ENCODE results near the gene CLCN1.

Gene CLCN1

DNA sequence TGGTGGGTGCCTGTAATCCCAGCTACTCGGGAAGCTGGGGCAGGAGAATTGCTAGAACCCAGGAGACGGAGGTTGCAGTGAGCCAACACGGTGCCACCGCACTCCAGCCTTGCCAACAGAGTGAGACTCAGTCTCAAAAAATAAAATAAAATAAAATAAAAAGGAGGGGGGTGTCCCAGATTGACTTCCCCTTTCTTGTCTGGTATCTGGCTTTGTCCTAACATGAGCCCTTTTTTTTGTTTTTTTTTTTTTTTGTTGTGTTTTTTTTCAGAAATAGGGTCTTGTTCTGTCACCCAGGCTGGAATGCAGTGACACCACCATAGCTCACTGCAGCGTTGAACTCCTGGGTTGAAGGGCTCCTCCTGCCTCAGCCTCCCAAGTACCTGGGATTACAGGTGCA lies 23.0 kb upstream of the CLCN1 start:
- DNase-seq (ENCODE audit: low read depth in 2 of 2) = no peak

GRCh38 chr7:143295870-143296269 lies 20.0 kb upstream of the CLCN1 start:
- peak; percentile 29 to 35 for DNase-seq (ENCODE audit: low read depth in 2 of 2)

DNA sequence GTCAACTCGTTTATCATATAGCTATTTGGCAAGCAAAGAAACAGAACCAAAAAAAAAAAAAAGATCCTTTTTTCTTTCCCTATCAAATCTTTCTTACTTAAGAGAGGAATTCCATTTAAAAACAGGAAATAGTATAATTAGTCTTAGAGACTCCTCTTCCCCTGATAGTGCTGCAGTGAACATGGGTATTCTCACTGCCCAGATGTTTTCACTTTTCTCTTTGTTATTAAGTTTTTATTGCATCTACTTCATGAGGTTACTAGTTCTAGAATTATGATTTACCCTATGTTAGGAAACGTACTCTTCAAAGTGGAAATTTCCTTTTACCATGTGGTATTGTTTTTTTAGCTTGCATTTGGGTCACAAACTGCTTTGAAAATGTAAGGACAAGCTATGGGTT lies 19.2 kb upstream of the CLCN1 start:
- no peak for DNase-seq (ENCODE audit: low read depth in 2 of 2)

DNA sequence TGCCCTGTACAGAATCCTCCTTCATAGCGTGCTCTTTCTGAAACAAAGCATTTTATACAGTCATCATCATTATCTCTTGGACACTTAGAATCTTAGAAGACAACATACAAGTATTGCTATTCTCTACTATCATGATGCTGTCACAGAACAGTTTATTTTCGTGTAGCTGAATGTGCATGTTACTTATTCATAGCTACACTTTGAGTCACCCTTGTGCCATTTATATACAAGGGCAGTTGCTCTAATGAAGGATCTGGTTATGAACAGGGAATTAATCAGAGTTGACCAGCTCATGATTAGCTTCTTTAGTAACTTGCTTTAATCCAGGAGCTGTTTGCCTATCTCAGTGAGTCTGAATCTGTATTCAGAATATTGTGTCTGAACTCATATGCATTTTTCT lies 16.6 kb upstream of the CLCN1 start:
- DNase-seq (ENCODE audit: low read depth in 2 of 2) = no peak

DNA sequence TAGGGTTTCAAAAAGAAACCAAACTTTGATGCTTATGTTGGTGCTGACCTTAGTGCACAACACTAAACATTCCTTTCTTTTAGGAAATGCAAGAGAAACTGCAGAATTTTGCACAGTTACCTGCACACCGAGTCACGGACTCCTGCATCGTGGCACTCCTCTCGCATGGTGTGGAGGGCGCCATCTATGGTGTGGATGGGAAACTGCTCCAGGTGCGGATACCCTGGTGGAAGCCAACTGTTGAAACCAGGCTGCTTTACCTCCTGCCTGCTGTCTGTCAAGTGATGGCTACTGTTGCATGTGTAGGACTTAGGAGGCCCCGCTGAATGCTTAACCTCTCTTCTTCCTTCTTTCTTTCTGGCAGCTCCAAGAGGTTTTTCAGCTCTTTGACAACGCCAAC lies 16.1 kb upstream of the CLCN1 start:
- no peak for DNase-seq (ENCODE audit: low read depth in 2 of 2)

DNA sequence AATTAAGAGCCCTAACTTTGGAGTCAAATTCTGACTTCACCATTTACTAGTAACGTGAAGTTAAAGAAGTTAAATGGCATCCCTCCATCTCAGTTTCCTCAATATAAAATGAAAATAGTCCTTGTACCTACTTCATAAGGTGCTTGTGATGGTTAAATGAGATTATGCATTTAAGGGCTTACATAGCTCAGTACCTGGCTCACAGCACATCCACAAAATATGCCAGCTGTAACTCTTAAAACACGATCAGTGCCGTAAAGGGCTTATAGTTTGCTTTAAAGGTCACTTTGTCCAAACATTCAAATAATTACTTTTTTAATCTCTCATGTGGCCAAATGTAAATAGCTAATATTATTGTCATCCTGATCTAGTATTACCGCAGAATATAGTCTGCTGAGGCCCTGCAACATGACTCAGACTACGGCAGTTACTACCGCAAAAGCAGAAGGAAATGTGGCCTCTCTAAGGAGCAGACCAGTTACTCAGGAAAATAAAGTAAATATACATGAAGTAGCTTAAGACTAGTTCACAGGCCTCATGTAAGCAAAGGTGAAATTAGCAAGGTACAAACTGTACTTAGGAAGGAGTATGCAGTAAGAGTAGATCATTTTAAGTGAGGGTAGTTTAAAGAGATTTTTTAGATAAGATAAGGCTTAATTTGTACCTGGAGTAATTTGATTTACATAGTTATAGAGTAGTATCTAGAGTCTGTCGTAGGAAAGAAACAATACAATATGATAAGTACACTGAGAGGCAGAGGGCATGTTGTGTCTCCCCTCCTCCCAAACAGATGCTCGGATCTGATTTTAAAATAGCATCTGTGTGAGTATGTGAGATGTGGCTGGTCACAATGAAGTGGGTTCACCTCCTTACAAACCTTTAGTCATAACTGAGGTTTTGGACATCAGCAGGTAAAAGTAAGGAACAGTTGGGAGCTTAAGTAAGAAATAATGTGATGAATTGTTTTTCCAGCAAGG lies 14.7 kb upstream of the CLCN1 start:
- no peak for DNase-seq (ENCODE audit: low read depth in 2 of 2)

- no peak for DNase-seq (ENCODE audit: low read depth in 2 of 2)
These were observed 12.2 kb upstream of the CLCN1 start for GRCh38 chr7:143303733-143304132.

- DNase-seq (ENCODE audit: low read depth in 2 of 2) = no peak
These were observed 11.0 kb upstream of the CLCN1 start for GRCh38 chr7:143304938-143305337.

DNA sequence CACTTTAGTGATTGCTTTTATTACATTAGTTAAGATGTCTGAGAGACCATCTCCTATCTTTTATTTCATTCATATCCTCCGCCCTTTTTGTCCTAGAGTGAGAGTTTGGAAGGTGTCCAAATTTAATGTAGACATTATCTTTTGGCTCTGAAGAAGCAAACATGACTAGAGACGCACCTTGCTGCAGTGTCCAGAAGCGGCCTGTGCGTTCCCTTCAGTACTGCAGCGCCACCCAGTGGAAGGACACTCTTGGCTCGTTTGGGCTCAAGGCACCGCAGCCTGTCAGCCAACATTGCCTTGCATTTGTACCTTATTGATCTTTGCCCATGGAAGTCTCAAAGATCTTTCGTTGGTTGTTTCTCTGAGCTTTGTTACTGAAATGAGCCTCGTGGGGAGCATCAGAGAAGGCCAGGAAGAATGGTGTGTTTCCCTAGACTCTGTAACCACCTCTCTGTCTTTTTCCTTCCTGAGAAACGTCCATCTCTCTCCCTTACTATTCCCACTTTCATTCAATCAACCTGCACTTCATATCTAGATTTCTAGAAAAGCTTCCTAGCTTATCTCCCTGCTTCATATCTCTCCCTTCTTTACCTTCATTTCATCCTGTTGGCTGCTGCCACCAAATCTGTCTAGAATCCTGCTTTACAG lies 10.4 kb upstream of the CLCN1 start:
- no peak for DNase-seq (ENCODE audit: low read depth in 2 of 2)

DNA sequence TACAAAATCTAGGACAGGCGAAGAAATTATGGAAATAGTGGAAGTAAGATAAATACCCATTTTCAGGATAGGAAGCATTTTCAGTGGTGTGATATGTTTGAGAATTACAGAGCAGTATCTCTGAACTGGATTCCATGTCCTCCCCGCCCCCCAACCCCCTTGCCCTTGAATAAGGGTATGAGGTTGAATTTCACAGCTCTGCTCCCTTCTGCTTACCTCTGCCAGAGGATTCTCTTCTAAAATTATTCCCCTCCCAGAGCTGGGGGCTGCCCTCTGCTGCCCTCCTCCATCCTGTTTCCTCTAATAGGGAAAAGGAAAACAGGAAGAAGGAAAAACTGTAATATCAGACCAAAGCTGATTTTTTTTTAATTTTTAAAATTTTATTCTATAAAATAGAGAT lies 7.3 kb upstream of the CLCN1 start:
- DNase-seq (ENCODE audit: low read depth in 2 of 2) = no peak

GRCh38 chr7:143314127-143314526 lies 1.8 kb upstream of the CLCN1 start:
- DNase-seq (ENCODE audit: low read depth in 2 of 2) = no peak

- DNase-seq (ENCODE audit: low read depth in 2 of 2) = no peak
These were observed 581 bp downstream of the CLCN1 start for GRCh38 chr7:143316492-143316891.

DNA sequence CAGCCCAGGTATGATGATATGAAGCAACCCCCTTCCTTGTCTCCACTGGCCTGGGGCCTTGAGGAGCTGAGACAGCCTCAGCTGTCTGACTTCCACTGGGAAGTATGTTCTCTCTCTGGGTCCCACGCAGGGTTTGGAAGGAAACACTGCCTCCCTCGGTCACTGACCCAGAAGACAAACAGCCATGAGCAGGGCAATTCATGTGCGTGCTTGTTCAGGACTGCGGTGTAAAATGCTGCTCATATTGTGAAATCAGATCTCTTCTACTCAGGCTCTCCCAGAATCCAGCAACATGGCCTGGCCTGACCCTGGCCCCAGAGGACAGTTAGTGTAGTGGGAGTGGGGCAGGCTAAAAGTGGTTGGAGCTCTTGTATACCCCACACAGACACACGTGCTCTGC lies 2.8 kb downstream of the CLCN1 start:
- DNase-seq (ENCODE audit: low read depth in 2 of 2) = no peak

DNA sequence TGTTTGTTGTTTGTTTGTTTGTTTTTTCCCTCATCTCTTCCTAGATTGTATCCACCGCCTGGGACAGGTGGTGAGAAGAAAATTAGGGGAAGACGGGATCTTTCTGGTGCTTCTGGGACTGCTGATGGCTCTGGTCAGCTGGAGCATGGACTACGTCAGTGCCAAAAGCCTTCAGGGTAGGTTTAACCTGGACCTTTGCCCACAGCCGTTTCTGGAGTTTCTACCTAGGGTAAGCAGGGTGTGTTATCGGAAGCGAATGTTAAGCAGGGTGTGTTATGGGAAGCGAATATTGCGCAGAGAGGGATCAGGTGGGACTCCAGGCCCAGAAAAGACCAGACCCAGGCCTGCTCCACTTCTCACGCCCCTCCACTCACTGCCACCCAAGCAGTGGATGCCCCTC lies 4.7 kb downstream of the CLCN1 start:
- no peak for DNase-seq (ENCODE audit: low read depth in 2 of 2)

- no peak for DNase-seq (ENCODE audit: low read depth in 2 of 2)
These were observed 5.3 kb downstream of the CLCN1 start for GRCh38 chr7:143321242-143321641.

GRCh38 chr7:143321734-143322133 lies 5.8 kb downstream of the CLCN1 start:
- DNase-seq (ENCODE audit: low read depth in 2 of 2) = no peak

DNA sequence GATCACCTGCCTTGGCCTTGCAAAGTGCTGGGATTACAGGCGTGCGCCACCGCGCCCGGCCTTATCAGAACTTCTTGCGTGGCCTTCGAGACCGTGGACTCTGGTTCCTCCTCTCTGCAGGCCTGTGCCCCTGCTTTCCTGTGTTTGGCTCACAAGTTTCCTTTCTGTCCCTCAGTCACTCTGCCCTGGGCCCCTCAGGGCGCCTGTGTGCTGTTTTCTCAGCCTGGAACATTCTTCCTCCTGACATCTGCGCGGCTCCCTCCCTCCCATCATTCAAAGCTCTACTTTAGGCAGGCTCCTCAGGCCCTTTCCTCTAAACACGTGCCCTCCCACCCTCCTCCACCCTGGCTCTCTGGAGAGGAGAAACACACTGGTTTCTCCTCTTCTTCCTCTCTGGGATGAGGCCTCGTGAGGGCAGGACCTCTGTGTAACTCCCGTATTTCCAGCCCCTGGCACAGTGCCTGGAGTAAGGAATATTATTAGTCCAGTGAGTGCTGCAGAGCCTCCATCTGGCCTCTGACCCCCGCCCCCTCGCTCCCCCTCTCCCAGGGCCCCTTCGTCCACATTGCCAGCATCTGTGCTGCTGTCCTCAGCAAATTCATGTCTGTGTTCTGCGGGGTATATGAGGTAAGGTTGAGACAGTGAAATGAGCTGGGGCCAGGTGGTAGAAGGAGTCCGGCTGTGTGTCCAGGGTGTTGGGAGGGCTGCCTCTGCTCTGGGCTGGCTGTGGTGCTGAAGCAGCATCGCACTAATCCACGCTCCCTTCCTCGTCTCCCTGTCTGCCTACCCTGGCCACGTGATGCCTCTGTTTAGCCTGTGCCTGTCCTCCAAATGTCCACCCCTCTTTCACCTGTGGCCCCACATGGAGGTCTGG lies 7.1 kb downstream of the CLCN1 start:
- no peak for DNase-seq (ENCODE audit: low read depth in 2 of 2)

- DNase-seq (ENCODE audit: low read depth in 2 of 2) = no peak
These were observed 7.7 kb downstream of the CLCN1 start for GRCh38 chr7:143323653-143324052.

DNA sequence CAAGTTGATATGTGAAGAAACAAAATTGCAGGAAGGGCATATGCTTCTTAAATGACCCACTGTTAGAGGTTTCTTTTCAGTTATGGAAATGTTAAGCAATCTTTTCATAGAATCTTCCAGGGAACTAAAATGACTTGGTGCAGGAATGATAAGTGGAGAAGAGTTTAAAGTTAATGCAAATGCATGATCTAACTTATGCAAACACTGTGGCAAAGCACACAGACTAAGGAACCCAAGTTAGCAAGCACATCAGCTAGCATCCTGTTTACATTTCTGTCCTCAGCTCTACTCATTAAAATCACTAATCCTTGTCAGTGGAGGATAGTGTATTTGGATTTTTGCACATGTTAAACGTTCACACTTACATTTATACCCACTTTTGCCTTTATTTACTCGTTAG lies 9.3 kb downstream of the CLCN1 start:
- DNase-seq (ENCODE audit: low read depth in 2 of 2) = no peak

DNA sequence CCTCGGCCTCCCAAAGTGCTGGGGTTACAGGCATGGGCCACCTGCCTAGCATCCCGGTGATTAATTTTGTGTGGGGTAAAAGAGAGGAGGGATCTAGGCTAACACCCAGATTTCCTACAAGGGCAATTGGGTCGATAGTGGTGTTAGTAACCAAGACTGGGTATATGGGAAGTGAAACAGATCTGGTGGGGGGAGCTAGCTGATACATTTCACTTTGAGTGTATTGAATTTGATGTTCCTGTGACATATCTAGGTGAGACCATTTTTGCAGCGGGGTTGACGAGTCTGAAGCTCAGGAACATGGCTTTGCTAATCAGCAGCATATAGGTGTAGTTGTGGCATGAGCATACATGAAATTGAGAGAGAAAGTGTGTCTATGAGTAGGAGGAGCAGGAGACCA lies 12.0 kb downstream of the CLCN1 start:
- no peak for DNase-seq (ENCODE audit: low read depth in 2 of 2)

DNA sequence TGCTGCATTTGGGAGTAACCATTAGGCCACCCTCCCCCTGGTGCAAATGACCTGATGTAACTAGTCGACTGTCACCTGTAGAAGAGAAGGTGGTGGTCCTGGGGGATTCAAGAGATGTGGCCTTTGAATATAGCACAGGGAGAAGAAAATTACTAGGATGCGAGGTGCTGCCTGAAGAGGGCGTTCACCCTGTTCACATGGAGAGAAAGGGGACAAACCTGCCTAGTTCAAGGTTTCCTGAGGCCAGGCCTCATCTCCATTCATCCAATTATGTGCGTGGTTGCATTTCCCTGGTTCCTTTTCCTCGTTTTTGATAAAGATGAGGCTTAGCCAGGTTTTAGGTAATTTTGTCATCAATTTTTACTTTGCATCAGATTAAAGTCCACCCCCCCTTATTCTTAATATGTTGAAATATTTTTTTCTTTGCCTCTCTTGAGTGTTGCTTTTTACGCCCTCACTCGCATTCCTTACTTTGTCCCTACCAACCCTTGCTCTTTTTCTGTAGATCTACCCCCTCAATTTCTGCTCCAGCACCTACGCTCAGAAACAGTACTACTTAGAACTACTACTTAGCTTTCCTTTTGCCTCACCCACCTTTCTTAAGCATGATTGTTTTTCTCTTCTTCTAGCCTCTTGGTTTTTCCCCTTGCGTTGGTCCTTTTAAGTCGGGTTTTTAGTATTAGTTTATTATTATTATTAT lies 13.7 kb downstream of the CLCN1 start:
- DNase-seq (ENCODE audit: low read depth in 2 of 2) = no peak
